Vagina (tissue), 2 donors: Measurements from ENCODE around the gene INO80D.

Source experiments
- CTCF ChIP-seq, 3 experiments: fragments of 450-650 bp in 2 of 3; fragments of 200-600 bp in 1 of 3; sonication (generic) in 1 of 3; IDR thresholded peaks; one replicate each; pipeline ENCODE4 v1.5.1; 2017 to 2019; ENCODE audit warnings: antibody characterized with exemption in 3 of 3, mild to moderate bottlenecking in 2 of 3, moderate library complexity in 2 of 3
- POLR2A ChIP-seq, 2 donors: fragments of 450-650 bp; IDR thresholded peaks; one replicate each; pipeline ENCODE4 v1.6.1; 2017; ENCODE audit warnings: antibody characterized with exemption in 2 of 2, mild to moderate bottlenecking in 2 of 2, moderate library complexity in 2 of 2
- POLR2AphosphoS5 ChIP-seq, 2 donors: sonication (generic); formaldehyde crosslinking; IDR thresholded peaks; one replicate each; pipeline ENCODE4 v1.9.0; 2017; ENCODE audit warnings: antibody characterized with exemption in 2 of 2, mild to moderate bottlenecking in 2 of 2, low read depth in 1 of 2; ENCODE audit not compliant: insufficient read depth in 1 of 2

GRCh38 chr2:206075113-206075512 lies 10.9 kb downstream of the INO80D start:
- TF ChIP-seq CTCF (IDR thresholded peaks at IDR 0.05) (no peak), POLR2A (IDR thresholded peaks at IDR 0.05) (no peak), POLR2AphosphoS5 (IDR thresholded peaks at IDR 0.05; ENCODE audit: insufficient read depth in 1 of 2, low read depth in 1 of 2) (no peak)
